Measurements from ENCODE around the gene HIVEP2.

The HIVEP2 gene

DNA sequence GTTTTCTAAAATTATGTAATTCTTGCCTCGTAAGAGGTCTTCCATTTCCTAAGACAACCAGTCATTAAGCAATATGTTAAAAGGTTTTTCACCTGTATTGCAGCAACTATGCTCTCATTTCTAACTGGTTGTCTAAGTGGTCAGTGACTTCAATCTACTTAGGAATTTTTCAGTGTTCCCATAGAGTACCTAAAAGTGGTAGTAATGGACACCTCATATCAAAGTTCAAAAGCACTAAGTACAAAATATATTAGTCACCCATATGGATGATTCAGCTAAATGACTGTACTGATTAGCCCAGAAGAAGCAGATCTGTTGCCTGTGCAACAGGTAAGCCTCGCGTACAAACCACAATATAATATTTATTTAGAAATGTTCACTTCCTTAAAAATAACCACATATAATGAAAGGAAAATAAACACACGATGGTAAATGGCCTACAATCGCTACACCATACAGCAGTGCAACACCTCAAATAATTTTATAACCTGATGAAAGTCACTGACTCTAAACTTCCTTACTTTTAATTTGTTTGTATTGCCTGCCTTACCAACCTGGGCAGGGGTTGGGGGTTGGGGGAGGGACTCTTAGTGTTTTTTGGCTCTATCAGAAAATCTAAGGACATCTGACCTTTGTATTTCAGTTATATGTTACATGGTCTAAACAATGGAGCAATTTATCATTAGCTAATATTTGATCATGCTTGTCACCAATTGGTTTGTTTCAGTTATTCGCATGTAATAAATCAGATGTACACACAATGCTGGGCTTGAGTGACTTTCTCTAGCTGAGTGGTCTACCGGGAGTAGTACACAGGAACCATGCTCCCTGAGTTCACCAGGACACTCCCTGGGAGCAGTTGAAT is 105.9 kb downstream of the HIVEP2 start:
- no peak for DNase-seq

DNA sequence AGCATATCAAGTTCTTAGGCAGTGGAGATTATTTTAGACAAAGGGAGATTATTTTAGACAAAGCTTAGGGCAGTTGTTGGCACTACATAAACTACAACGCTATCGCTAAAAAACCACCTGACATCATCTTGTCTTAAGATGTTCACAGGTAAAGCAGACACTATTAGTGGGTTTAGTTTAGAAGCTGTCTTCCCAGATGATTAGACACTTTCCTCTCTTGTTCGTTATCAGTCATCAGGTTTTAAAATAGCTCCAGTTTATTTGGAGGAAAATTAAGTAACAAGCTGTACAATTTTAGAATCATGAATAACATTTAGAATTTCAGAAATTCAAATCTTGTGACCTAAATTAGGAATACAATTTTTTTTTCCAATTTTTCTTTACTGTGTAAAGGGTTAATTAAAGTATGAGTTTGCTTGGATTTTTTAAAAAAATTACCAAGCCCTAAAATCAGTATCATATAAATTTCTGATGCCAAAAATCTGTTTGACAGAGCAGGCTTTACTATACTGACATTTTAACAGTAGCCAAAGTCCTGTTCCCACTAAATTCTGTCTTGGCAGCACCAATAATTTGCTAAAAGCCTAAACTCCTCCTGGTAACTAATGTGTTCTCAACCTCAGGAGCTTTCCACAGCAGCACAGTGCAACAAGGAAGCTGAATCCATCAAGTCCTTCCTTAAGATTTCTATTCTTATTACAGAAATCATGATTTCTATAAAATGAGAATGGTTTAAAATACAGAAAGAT is 109.0 kb downstream of the HIVEP2 start:
- DNase-seq: no peak

DNA sequence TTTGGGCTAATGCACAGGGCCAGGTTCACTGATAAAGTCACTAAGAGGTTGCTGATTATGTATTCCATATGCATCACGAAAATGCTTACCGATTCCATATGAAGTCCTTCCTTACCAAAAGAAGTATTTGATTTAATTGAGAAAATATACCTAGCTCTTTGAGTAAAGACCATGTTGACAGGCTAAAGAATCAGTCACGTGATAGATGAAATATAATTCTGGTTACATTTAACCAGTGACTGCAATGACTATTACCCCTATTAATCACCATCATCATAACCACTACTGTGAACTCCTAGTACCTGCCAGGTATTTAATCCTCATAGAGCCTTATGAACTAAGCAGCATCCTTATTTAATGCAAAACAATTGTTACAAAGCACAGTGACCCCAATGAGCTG is 110.1 kb downstream of the HIVEP2 start:
- DNase-seq: no peak

DNA sequence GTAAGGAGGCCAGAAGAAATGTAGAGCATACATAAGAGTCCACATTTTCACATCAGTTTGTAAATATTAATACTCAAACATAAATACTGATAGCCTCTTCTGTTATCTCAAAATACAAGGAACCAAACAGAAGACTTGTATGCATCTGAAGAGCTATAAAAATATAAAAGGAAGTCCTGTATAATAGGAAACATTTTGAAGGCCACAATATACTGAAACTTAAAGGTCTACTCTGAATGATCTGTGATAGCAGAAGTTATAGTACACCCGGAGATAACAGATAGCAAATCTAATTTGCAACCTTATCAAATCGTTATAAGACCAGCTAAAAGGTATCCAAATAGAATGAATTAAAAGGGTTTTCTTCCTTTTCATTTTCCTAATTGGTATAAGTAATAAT is 111.2 kb downstream of the HIVEP2 start:
- no peak for DNase-seq

DNA sequence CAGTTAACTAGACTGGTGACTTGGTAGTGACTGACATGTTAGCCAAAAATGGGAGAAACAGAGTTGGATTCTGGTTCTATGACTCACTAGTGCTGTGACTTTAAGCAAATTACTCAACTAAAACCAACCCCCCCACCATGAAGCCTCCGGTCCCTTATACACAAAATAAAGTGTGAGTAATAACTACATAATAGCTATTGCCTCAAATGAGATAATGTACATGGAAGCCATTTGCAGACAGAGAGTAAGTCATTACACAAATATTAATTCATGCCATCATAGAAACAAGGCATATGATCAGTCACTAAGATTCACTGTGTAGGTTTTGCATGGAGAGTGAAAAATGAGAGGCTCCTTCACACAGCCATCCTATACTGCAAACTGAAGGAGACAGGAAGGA is 111.9 kb downstream of the HIVEP2 start:
- DNase-seq: no peak

DNA sequence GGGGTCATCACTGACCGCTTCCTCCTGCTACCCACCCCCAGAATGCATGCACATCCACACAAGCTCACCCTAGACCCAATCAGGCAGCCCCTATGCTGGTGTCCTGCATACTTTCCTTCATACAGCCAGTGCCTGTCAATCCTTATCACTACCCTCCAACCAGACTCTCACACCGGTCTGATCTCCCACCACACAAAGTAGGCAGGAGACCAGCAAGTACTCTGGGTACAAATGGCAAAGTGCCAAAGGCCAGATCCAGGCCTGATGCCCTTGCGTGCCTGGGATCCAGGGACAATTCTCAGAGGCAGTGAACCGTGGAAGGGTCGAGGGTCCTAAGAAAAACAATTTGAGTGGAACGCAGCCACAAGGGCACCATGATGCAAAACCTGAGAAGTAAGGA is 114.2 kb downstream of the HIVEP2 start:
- no peak for DNase-seq

DNA sequence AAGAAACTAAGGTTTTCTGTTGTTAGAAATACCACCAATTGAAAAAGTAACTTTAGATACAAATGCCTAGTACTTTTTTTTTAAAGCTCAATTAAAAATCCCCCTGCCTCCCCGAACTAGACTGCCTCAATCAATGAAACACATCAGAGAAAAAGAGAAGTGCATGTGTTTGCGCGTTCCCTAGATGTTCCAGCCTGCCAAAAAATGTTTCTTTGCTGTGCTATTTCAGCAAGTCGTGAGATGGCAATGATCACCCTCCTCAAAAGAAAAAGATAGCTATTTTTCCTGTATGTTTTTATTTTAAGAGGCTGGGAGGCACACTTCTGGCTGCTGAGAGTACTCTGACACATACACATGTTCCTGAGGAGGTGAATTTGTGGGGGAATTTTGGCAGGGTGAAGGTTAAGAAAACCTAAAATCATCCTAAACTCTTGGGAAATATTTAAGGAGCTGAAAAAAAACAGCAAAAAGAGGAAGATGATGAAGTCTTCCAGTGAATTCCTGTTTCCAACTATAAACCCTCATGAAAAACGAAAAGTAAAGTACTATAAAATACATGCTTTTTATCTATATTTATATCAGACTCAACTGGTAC is 114.8 kb downstream of the HIVEP2 start:
- DNase-seq: no peak

DNA sequence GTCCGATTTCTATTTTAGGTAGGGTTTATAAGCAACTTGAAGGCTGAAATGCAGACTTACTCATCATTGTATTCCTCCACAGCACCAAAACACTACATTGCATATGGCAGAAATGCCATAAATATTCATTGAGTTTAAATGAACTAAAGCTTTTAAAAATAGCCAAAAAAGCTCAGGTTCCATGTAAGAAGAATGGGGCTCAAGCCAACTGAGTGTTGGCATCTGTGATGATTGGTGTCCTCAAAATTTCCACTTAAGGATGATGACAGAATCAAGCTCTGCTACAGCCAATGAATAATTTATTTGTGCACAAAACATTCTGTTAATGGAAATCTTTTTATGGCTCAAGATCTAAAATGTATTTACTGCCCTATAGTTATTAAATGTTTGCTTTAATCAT is 115.4 kb downstream of the HIVEP2 start:
- no peak for DNase-seq

DNA sequence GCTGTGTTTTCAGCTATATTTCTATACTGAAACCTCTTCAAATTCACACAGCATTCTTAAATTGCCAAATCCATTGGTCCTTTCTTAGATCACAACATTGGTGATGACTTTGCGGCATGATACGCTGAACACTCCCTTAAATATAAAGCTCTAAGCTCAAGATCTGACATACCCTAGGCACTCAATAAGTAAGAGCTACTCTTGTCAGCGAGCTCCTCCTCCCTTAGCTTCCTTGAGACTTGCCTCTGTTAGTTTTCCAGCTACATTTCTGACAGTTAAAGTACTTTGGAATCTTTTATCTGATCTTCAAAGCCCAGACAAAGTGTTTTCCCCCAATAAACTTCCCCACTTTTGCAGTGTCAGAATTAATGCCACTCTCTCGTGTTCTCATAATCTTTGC is 117.0 kb downstream of the HIVEP2 start:
- DNase-seq: no peak

DNA sequence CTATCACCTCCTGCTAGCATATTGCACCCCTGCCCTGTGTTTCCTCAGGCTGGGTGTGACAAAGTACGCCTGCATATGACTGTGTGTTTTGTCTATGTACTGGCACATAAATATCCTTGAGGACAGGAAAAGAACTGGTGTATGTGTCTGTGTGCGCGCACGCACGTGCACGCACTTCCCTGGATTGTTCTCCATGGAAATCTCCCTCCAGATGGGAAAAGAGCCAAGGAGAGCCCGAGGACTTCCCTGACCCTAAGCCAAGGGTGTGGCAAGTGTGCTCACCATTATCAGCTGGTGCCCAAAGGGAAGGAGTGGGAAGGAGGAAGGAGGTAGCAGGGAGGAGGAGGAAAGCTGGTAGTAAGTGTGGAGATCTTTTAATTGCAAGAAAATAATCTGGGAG is 117.6 kb downstream of the HIVEP2 start:
- no peak for DNase-seq

DNA sequence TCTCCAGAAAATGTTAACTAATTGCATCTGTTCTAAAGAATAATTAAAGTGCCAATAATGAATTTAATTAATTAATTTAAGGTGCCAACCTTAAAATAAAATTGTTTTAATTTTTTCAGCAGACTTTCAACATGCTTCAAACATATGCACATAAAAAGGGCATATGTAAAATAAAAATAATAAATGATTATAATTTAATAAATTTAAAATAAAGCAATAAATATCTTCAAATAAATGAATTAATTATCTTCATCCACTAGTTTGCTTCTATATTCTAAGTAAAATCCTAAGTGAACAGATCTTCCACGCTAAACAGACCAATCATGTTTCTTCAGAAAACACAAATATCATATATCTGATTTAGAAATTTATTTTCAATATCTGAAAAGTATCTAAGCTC is 119.2 kb downstream of the HIVEP2 start:
- no peak for DNase-seq

DNA sequence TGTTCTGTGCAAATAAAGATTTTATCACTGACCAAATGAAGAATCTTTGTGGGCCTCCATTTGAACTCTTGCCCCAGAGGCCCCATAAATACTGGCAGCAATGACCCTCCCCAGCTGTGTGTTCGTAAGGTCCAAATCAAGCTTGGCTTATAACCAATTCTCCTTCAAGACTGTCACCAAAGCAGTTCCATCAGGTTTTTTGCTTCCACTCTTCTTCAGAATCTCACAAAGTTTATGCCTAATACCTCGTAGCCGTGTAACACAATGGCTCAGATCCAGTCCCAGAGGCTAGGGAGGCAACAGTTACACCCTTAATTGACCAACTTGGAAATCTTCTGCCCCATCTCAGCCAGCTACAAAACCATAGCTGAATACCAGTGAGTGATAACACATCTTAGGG is 120.5 kb downstream of the HIVEP2 start:
- no peak for DNase-seq

DNA sequence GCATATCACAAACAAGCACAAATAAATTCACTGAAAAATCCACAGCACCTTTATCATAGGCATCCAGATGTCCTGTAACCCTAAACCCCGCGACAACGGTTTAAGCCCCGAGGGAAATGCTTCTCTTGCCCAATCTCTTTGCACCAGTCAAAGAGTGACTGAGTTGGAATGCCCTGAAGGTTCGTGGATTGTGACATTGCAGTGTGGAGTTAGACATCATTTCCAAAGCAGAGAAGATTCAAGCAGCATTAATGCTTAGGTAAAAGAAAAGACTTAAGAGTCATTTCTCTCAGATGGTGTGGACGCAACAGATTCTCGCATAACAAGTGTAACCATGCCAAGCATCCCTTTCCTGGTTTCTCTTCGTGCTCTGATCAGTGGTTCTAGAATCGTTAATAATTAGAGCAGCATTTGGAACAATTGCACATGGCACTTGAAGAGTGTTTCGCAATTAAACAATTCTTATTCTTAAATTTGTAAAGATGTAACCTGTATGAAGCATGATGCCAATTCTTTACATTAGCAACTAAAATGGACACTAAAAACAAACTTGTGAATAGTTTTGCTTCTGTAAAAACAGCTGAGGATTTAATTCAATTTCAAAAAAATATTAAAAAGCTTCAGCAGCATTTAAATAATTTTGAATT is 121.6 kb downstream of the HIVEP2 start:
- no peak for DNase-seq

DNA sequence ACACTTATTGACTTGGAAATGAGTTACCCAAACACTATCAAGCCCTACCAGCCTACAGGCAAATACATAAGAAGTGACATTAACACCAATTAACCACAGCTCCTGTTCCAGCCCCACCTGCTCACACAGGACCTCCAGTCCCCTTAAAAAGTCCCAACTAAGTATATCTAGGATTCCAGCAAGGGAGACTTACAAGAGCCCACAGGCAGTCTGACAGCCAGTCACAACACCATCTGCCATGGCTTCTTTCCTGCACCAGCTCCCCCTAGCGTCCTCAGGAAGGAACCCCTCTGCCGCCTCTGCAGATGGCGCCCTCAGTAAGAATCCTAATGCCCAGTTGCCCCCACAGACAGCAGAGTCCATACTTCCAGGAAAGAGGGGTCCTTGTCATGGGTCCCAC is 122.1 kb downstream of the HIVEP2 start:
- no peak for DNase-seq

DNA sequence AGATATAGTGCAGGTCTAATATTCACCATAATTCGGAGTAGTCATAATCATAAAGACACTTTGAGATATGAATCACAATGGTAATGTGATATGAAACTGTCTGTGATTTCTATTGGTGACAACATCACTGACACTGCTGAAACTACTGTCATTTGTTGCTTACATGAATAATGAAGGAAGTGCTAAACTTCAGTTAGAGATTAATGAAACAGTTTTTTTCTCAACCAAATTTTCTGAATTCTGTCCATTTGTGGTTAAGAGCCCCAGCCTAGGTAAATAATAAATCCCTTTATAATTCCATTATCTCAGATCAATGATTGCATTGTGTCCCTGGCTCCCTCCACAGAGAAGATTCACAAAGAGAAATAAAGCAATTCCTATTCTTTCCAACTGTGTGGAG is 122.6 kb downstream of the HIVEP2 start:
- no peak for DNase-seq

DNA sequence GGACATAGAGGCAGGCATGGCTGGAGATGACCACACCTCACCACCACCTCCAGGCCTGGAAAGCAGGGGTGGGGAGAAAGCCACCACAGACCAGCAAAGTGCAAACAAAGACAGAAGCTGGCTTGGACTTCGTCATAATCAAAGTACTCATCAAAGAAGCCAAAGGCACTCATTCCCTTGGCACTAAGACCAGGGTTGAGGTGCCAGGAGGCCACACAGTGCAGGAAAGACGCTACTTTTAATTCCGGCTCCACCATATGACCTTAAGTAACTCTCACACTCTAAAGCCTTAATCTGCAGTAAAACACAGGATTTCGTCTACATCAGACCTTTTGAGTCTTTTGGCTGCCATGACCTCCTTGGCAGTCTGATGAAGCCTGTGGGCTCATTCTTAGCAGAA is 123.1 kb downstream of the HIVEP2 start:
- DNase-seq: no peak

DNA sequence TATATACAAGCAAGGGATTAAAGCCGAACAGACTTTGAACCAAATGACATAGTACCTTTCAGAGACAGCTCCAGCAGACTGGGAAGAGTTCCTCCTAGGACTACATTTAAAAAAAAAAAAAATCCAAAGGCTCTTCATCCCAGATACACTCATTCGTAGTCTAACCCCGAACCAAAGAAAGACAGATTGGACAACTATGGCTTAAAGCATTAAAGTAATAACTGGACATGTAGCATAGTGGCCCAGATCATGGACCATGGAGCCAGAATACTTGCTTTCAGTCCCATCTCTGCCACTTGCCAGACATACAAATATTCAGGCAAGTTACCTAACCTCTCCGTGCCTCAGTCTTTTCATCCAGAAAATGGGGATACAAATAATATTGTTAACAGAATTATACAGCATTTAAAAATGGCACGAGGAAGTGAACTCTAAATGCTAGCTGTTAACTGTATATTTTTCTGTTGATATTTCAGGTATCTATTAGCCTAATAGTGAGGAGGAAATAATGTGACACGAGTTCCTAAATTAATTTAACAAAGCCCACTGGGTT is 123.7 kb downstream of the HIVEP2 start:
- DNase-seq: no peak

DNA sequence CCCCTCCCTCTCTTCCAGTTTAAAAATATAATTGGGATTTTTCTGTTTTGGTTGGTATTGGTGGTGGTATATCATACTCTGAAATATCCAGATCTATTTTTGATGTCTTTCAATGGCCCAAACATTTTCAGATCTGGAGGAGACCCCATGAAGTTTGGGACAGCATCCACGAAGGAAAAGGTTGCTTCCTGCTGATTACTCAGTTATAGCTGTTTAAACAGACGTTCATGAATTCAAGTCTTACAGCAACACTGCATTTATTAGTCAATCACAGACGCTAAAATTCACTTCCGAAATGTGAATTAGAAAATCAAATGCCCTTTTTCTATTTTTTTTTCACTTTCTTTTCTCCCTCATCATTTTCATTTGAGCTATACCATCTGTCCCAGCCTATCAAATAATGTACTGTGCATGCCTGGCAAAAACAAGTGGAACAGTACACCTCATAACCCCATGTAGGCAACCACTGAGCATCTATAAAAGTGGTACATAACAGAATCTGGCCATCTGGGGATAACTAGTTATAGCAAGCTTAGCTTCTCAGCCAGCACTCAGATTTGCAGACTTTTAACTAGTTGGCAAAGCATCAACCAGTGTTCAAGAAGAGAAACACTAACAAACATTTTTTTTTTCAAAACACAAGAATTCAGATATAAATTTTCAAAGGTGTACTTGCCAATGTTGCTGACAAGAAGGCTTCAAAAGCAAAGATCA is 124.5 kb downstream of the HIVEP2 start:
- no peak for DNase-seq

DNA sequence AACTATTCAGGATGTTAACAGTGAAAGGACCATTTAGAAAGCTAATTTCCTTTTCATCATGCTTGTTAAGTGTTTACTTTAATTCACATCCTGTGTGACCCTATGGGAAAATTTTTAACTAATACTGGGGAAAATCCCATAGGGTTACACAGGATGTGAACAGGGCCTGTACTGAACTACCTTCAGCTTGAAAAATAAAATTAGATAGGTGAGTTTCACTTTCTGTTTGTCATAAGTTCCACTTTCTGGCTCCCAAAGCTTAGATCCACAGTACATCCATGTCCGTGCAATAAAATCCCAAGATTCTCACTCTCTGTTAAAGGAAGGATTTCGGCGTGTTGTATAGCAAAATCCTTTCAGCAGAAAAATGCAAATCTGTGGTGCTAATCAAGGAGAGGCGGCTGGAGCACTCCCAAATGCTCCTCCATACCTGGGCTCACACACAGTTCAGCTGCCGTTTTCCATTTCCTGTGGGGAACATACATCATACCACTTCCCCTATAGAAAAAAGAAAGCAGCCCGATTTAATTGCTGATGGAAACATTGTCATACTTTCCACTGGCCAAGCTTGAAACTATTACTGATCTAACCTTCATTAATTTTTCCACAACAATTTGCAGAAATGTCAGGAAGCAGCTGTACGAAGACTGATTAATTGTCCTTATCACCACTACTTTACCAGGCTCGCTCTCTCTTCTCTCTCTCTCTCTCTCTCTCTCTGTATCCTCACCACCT is 125.2 kb downstream of the HIVEP2 start:
- no peak for DNase-seq

DNA sequence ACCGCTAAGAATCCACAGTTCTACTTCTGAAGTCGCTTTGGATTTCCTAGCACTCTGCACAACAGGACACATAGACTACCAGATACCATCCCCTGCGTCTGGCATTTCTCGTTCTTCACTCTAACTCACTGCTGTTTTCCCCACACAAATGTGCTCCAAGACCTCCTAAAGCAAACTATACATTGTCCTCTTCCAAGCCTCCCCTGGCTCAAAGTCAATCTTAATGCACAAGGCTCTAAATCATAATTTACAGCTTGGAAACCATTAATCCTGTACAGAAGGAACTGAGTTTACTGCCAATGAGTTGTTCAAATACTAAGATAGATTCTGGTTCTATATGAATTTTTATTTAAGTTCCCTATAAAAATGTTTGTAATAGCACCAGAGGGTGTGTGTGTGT is 128.5 kb downstream of the HIVEP2 start:
- DNase-seq: no peak

DNA sequence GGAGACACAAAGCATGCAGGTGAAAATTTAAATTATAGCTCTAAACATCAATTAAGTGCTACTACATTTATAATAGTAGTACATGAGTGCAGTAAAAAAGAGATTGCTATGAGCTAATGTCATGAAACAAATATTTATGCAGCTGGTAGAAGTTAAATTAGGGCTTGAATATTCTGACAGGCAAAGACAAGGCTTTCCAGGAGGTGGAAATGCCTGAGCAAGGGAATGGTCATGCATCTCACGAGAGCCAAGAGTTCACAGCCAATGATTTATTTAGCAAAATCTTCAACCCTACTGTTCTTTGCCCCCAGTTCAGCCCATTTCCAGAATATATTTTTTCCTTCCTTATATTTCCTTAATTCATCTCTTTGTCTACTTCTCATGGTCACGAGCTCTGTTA is 128.9 kb downstream of the HIVEP2 start:
- no peak for DNase-seq

DNA sequence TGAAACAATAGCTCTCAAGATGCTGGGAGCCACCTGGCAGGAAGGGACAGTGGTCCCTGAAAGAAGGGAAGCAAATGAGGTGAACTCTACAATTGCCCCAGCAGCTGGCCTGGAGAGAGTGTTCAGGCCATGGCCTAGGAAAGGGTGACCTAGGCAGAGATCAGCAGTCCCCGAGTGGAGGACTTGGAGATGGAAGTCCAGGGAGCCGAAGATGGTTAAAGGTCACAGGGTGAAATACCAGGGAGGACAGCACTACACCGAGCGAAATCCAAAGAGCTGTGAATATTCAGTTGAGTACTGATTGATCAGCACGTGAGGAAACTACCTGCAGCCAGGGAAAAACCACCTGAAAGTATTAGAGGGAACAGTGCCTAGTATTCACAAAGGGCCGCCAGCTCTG is 133.1 kb downstream of the HIVEP2 start:
- DNase-seq: no peak
